ENCODE results near the gene MAB21L2. TPM values are rescaled to one million over a fixed set of nuclear protein-coding genes. Genes with fewer than 3 reads are reported as not detected.

The MAB21L2 gene
- total RNA-seq, 1 experiment from 2014 or later = not detected

DNA sequence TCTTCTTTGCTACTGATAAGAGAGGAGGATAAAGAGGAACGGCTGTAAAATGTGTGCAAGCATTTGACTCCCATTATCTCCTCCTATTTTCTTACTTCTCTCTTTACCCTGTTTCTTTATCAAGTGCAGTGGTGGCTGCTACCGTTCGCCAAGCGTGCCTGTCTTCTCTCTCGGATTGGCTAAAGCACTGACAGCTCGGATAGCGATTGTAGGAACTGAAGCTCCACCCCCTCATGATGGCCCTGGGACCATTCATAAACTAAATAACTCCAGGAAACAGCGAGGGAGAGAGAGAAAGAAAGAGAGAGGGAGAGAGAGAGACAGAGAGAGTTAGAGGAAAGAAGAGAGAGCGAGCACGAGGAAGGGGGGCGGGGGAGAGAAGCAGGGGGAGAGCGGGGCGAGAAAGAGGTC, 305 bp upstream of the MAB21L2 start:
- Histone ChIP-seq H3K23me2 (ENCODE audit: insufficient read length, low read depth, low read length, poor library complexity, severe bottlenecking) (peaks cover 35% of the 10 kb centered on the region), H3K4me1 (ENCODE audit: insufficient read depth, low read length) (0 out of 2 replicates have a peak, but pooled peaks cover 2% of the 10 kb centered on the region), H2AK5ac (ENCODE audit: insufficient read length, low read length) (no peak overlapping the region), H3K18ac (ENCODE audit: insufficient read length, low read depth, low read length) (no peak overlapping the region), H2BK5ac (ENCODE audit: insufficient read length, low read length) (no peak overlapping the region), H3K56ac (ENCODE audit: insufficient read length, low read depth, low read length) (no peak overlapping the region), H3K4me2 (ENCODE audit: insufficient read depth, insufficient read length, low read length) (peak overlapping the region; percentile 98), H3K9ac (ENCODE audit: extremely low read depth, insufficient read length, low read length) (no peak overlapping the region), H3K4ac (ENCODE audit: low read depth, low read length) (no peak overlapping the region), H3K9me3 (ENCODE audit: control insufficient read depth, low read depth, low read length) (no peaks in the 10 kb centered on the region), H3K14ac (ENCODE audit: insufficient read depth, low read length) (no peak overlapping the region), H3K79me1 (ENCODE audit: insufficient read depth, low read depth, low read length, poor library complexity, severe bottlenecking) (no peaks in the 10 kb centered on the region), H2BK20ac (ENCODE audit: low read depth, low read length, poor library complexity, severe bottlenecking) (no peak overlapping the region), H3K27ac (ENCODE audit: insufficient read length, low read depth, low read length) (no peak overlapping the region), H4K20me1 (ENCODE audit: control insufficient read depth, insufficient read depth, insufficient read length) (peaks cover 4% of the 10 kb centered on the region), H2AFZ (ENCODE audit: low read length) (no peak overlapping the region), H3K27me3 (ENCODE audit: insufficient read depth, low read length) (peaks cover 30% of the 10 kb centered on the region; the same call in 1 of the 2 replicates), H4K8ac (replicated peaks; ENCODE audit: insufficient read length, low read depth, low read length) (no peak overlapping the region), H4K91ac (ENCODE audit: insufficient read length, low read depth, low read length) (no peak overlapping the region), H3T11ph (ENCODE audit: low read length) (no peak overlapping the region), H3K23ac (ENCODE audit: insufficient read length, low read depth, low read length) (no peak overlapping the region), H2BK12ac (ENCODE audit: insufficient read length, low read depth, low read length) (no peak overlapping the region), H2BK120ac (ENCODE audit: low read depth, low read length, poor library complexity, severe bottlenecking) (no peak overlapping the region), H2BK15ac (ENCODE audit: low read depth, low read length) (no peak overlapping the region), H4K5ac (ENCODE audit: insufficient read length, low read depth, low read length) (no peak overlapping the region), H3K79me2 (ENCODE audit: insufficient read depth, low read length) (no peaks in the 10 kb centered on the region)
- Mint-ChIP-seq H3K36me3 (ENCODE audit: insufficient read depth in 1 of 3, low read depth in 3 of 3) (no peaks in the 10 kb centered on the region; a peak in 1 of 7 replicates), H3K27me3 (ENCODE audit: low read depth) (peaks cover 81% of the 10 kb centered on the region), H3K4me3 (peak overlapping the region; percentile 76 to 90), H3K27ac (no peak overlapping the region), H3K4me1 (peaks cover 48 to 67% of the 10 kb centered on the region in 2 experiments), H3K9me3 (peaks cover 0 to 3% of the 10 kb centered on the region in 2 experiments; a peak in 1 of 5 replicates)
- peak; percentile 71 for DNase-seq
- WGBS (ENCODE audit: extremely low coverage, insufficient read length, low lambda C conversion rate) = no CpG with 5 or more reads among the region's 13 CpGs
- TF ChIP-seq, protein P1, sequence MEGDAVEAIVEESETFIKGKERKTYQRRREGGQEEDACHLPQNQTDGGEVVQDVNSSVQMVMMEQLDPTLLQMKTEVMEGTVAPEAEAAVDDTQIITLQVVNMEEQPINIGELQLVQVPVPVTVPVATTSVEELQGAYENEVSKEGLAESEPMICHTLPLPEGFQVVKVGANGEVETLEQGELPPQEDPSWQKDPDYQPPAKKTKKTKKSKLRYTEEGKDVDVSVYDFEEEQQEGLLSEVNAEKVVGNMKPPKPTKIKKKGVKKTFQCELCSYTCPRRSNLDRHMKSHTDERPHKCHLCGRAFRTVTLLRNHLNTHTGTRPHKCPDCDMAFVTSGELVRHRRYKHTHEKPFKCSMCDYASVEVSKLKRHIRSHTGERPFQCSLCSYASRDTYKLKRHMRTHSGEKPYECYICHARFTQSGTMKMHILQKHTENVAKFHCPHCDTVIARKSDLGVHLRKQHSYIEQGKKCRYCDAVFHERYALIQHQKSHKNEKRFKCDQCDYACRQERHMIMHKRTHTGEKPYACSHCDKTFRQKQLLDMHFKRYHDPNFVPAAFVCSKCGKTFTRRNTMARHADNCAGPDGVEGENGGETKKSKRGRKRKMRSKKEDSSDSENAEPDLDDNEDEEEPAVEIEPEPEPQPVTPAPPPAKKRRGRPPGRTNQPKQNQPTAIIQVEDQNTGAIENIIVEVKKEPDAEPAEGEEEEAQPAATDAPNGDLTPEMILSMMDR (conservative IDR thresholded peaks at IDR 0.05) = no peak

Data from H9 (cell line).